Type B pancreatic cell (in vitro differentiated cells): ENCODE data around the gene TBC1D24. TPM values are rescaled to one million over a fixed set of nuclear protein-coding genes. Genes with fewer than 3 reads are reported as not detected.

Experiments
- DNase-seq: peaks from one replicate; pipeline ENCODE4 v3.0.0; 2021; ENCODE audit warnings: mixed read lengths; ENCODE audit not compliant: unreplicated experiment; ENCODE audit errors: extremely low spot score
- H3K27ac Mint-ChIP-seq: 2 replicates; pipeline ENCODE4 v1.8.0; 2021; ENCODE audit warnings: mild to moderate bottlenecking, mixed read lengths
- H3K27me3 Mint-ChIP-seq: 2 replicates; pipeline ENCODE4 v1.8.0; 2021; ENCODE audit warnings: mixed read lengths
- H3K36me3 Mint-ChIP-seq: 2 replicates; pipeline ENCODE4 v1.8.0; 2021; ENCODE audit warnings: mixed read lengths
- H3K4me1 Mint-ChIP-seq: one replicate; pipeline ENCODE4 v1.8.0; 2021; ENCODE audit warnings: mixed read lengths; ENCODE audit not compliant: unreplicated experiment
- H3K4me3 Mint-ChIP-seq: 2 replicates; pipeline ENCODE4 v1.8.0; 2021; ENCODE audit warnings: mild to moderate bottlenecking, mixed read lengths
- H3K9me3 Mint-ChIP-seq: 2 replicates; pipeline ENCODE4 v1.8.0; 2021; ENCODE audit warnings: mixed read lengths
- total RNA-seq: library from RNA; stranded (reverse); gene quantifications from 2 replicates; pipeline ENCODE4 v1.2.1, GENCODE V29; 2021; ENCODE audit warnings: low replicate concordance
- TF ChIP-seq, protein P1 (sequence below): fragments of 200-600 bp; sonication (generic); conservative IDR thresholded peaks from 2 replicates; pipeline ENCODE4 v1.5.0; 2021; ENCODE audit warnings: antibody characterized with exemption, mild to moderate bottlenecking

TBC1D24 gene
- total RNA-seq, 1 donor from 2014 or later: 22.1 TPM

DNA sequence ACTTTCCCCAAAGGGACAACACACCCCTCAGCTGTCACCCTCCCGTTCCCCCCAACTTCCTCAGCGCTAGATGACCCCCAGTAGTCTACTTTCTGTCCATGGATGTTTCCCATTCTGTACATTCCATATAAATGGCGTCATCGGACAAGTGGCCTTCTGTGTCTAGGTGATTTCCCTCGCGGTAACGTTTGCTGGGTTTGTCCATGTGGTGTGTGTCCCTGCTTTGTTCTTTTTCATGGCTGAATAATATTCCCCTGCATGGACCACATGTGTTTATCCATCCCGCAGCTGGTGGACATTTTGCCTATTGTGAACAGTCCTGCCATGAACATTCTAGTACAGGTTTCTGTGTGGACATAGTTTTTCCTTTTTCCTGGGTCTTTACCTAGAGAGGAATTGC, 22.3 kb upstream of the TBC1D24 start:
- H3K9me3 Mint-ChIP-seq: no peaks in the 10 kb centered on the region
- no peak overlapping the region for H3K27ac Mint-ChIP-seq
- no peak for DNase-seq
- peaks cover 16% of the 10 kb centered on the region for H3K36me3 Mint-ChIP-seq
- no peaks in the 10 kb centered on the region for H3K27me3 Mint-ChIP-seq
- TF ChIP-seq, protein P1, sequence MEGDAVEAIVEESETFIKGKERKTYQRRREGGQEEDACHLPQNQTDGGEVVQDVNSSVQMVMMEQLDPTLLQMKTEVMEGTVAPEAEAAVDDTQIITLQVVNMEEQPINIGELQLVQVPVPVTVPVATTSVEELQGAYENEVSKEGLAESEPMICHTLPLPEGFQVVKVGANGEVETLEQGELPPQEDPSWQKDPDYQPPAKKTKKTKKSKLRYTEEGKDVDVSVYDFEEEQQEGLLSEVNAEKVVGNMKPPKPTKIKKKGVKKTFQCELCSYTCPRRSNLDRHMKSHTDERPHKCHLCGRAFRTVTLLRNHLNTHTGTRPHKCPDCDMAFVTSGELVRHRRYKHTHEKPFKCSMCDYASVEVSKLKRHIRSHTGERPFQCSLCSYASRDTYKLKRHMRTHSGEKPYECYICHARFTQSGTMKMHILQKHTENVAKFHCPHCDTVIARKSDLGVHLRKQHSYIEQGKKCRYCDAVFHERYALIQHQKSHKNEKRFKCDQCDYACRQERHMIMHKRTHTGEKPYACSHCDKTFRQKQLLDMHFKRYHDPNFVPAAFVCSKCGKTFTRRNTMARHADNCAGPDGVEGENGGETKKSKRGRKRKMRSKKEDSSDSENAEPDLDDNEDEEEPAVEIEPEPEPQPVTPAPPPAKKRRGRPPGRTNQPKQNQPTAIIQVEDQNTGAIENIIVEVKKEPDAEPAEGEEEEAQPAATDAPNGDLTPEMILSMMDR: no peak
- H3K4me3 Mint-ChIP-seq: no peak overlapping the region
- no peaks in the 10 kb centered on the region for H3K4me1 Mint-ChIP-seq

DNA sequence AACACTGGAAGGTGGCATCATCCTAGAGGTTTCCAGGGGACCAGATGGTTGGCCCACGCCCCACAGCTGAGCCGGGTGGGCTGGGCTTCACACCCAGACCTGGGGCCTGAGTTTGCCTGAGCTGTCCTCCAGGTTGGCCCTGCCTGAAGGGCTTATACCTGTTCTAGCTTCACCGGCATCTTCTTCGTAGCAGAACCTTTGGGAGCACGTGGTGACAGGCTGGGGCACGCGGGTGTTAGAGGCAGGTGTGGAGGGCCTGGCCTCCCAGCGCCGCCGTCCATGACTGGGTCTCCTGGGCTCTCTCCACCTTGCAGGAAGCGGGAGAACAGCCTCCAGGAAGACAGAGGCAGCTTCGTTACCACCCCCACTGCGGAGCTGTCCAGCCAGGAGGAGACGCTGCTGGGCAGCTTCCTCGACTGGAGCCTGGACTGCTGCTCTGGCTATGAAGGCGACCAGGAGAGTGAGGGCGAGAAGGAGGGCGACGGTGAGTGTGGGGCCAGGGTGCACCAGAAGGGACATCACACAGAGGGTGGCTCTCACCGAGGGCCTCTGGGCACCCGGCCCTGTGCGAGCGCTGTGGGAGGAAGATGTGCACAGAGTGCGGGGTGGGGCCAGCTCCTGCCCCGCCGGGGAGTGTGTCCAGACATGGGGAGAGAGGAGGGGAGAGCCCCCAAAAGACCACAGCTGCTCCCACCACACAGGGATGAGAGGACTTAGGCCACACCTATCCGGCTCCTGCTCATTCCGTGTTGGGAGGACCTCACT, 19.7 kb upstream of the TBC1D24 start:
- no peaks in the 10 kb centered on the region for H3K27me3 Mint-ChIP-seq
- DNase-seq: no peak
- no peak overlapping the region for H3K4me3 Mint-ChIP-seq
- H3K9me3 Mint-ChIP-seq: no peaks in the 10 kb centered on the region
- H3K36me3 Mint-ChIP-seq: peaks cover 9% of the 10 kb centered on the region
- peaks cover 5% of the 10 kb centered on the region for H3K4me1 Mint-ChIP-seq
- TF ChIP-seq, protein P1: no peak
- H3K27ac Mint-ChIP-seq: no peak overlapping the region

DNA sequence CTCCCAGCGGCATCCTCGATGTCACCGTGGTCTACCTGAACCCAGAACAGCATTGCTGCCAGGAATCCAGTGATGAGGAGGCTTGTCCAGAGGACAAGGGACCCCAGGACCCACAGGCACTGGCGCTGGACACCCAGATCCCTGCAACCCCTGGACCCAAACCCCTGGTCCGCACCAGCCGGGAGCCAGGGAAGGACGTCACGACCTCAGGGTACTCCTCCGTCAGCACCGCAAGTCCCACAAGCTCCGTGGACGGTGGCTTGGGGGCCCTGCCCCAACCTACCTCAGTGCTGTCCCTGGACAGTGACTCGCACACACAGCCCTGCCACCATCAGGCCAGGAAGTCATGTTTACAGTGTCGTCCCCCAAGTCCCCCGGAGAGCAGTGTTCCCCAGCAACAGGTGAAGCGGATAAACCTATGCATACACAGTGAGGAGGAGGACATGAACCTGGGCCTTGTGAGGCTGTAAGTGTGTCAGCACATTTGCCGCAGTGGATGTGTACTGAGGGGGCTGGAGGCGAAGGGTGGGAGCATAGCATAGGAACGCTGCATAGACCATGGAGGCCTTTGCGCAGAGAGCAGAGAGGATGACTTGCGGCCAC, 18.3 kb upstream of the TBC1D24 start:
- no peak overlapping the region for H3K4me3 Mint-ChIP-seq

DNA sequence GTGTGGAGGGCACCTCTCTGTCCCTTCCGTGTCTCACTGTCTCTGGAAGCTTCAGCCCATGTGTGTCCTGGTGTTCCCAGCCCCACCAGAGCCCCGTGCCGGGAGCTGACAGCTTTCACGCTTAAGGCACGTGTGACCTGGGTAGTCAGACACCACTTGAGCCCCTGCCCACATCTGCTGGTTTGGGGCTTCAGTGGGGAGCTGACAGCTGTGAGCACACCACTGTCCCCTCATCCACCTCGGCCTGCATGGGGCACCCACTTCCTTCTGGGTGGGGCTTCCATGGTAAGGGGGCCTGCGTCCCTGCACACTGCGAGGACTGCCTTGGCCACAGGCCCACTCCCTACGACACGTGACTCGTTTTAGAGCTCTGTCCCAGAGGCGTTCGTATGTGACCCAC, 17.7 kb upstream of the TBC1D24 start:
- Mint-ChIP-seq H3K36me3 (peaks cover 9% of the 10 kb centered on the region), H3K27me3 (no peaks in the 10 kb centered on the region), H3K27ac (no peak overlapping the region), H3K4me3 (no peak overlapping the region), H3K4me1 (peaks cover 5% of the 10 kb centered on the region), H3K9me3 (no peaks in the 10 kb centered on the region)
- no peak for DNase-seq
- TF ChIP-seq, protein P1: no peak

More for the DNA sequence above, 18.3 kb upstream of the TBC1D24 start:
- H3K9me3 Mint-ChIP-seq: no peaks in the 10 kb centered on the region
- no peak overlapping the region for H3K27ac Mint-ChIP-seq
- DNase-seq: no peak
- peaks cover 9% of the 10 kb centered on the region for H3K36me3 Mint-ChIP-seq
- peaks cover 5% of the 10 kb centered on the region for H3K4me1 Mint-ChIP-seq
- H3K27me3 Mint-ChIP-seq: no peaks in the 10 kb centered on the region
- TF ChIP-seq, protein P1: no peak

DNA sequence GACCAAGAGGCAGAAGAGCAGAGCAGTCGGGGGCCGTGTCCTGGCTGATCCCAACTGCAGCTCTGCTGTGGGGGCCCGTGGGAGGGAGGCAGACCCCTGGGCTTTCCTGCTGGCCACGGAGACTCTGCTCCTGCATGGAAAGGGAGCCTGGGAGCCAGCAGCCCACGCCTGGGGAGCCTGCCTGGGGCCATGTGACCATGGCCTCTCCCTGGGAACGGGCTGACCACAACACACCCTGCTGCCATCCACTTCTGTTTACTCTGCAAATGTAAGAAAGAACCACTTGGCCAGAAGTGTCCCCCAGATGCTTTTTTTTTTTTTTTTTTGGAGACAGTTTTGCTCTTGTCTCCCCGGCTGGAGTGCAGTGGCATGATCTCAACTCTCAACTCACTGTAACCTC, 17.0 kb upstream of the TBC1D24 start:
- TF ChIP-seq, protein P1: no peak
- H3K9me3 Mint-ChIP-seq: no peaks in the 10 kb centered on the region
- H3K4me1 Mint-ChIP-seq: peaks cover 5% of the 10 kb centered on the region
- H3K27me3 Mint-ChIP-seq: no peaks in the 10 kb centered on the region
- no peak overlapping the region for H3K27ac Mint-ChIP-seq
- no peak overlapping the region for H3K4me3 Mint-ChIP-seq
- peaks cover 4% of the 10 kb centered on the region for H3K36me3 Mint-ChIP-seq
- DNase-seq: no peak
